H7 (cell line): ENCODE results near the gene DIP2C. TPM values are rescaled to one million over a fixed set of nuclear protein-coding genes. Genes with fewer than 3 reads are reported as not detected.
"Not testable (repeated sequence)": the region's sequence is repeated elsewhere in the genome, so short reads cannot be mapped to it uniquely, and the experiment has no call there.

Source experiments
- DNase-seq: peaks from one replicate; pipeline ENCODE4 v3.0.0; 2012
- H3K27me3 ChIP-seq: 2 replicates; pipeline ENCODE4 v1.6.0; 2011; ENCODE audit warnings: mild to moderate bottlenecking, low read length; ENCODE audit not compliant: control insufficient read depth, insufficient read depth
- H3K36me3 ChIP-seq: replicated peaks from 2 replicates; pipeline ENCODE4 v1.5.1; 2011; ENCODE audit warnings: low read length; ENCODE audit not compliant: control insufficient read depth, insufficient read depth
- H3K4me3 ChIP-seq: 2 replicates; pipeline ENCODE4 v1.5.1; 2011; ENCODE audit warnings: low read depth, mild to moderate bottlenecking, control low read depth, low read length, moderate library complexity; ENCODE audit not compliant: insufficient read depth
- total RNA-seq: library from RNA; depleted of rRNA; stranded (reverse); fragments of >200 nt; shearing (Covaris generic); gene quantifications from 2 replicates; pipeline ENCODE4 v1.2.3, GENCODE V29; 2014

Gene DIP2C
- total RNA-seq, 1 experiment from 2014 or later, result 4.8 TPM

- H3K27me3 ChIP-seq, DNase-seq, H3K36me3 ChIP-seq, H3K4me3 ChIP-seq: not testable (repeated sequence)
Measured at GRCh38 chr10:265074-265440, 424.4 kb downstream of the DIP2C start.

- DNase-seq, H3K36me3 ChIP-seq, H3K27me3 ChIP-seq, H3K4me3 ChIP-seq: not testable (repeated sequence)
Measured at GRCh38 chr10:264160-265073, 425.1 kb downstream of the DIP2C start.

- H3K4me3 ChIP-seq, result no peak overlapping the region
- no peak for DNase-seq
- no peaks in the 10 kb centered on the region for H3K36me3 ChIP-seq
- H3K27me3 ChIP-seq, result no peaks in the 10 kb centered on the region
Measured at GRCh38 chr10:260819-261429, 428.5 kb downstream of the DIP2C start.

GRCh38 chr10:251982-252582 lies 437.4 kb downstream of the DIP2C start:
- Histone ChIP-seq H3K36me3 (peaks cover 9% of the 10 kb centered on the region), H3K4me3 (no peak overlapping the region), H3K27me3 (no peaks in the 10 kb centered on the region)
- no peak for DNase-seq

- Histone ChIP-seq H3K36me3 (peaks cover 10% of the 10 kb centered on the region), H3K27me3 (no peaks in the 10 kb centered on the region), H3K4me3 (no peak overlapping the region)
- no peak for DNase-seq
Measured at GRCh38 chr10:248307-248706, 441.2 kb downstream of the DIP2C start.

- H3K36me3 ChIP-seq, result peaks cover 10% of the 10 kb centered on the region
- no peak for DNase-seq
- H3K4me3 ChIP-seq, result no peak overlapping the region
- no peaks in the 10 kb centered on the region for H3K27me3 ChIP-seq
Measured at GRCh38 chr10:247480-247879, 442.0 kb downstream of the DIP2C start.

GRCh38 chr10:246431-246830 lies 443.0 kb downstream of the DIP2C start:
- H3K27me3 ChIP-seq, result no peaks in the 10 kb centered on the region
- H3K4me3 ChIP-seq, result no peak overlapping the region
- no peak for DNase-seq
- H3K36me3 ChIP-seq, result peaks cover 10% of the 10 kb centered on the region

- no peak overlapping the region for H3K4me3 ChIP-seq
- H3K36me3 ChIP-seq, result peaks cover 8% of the 10 kb centered on the region
- H3K27me3 ChIP-seq, result no peaks in the 10 kb centered on the region
- DNase-seq, result no peak
Measured at GRCh38 chr10:244227-244626, 445.2 kb downstream of the DIP2C start.

- peaks cover under 1% of the 10 kb centered on the region; the same call in 1 of the 2 replicates for H3K36me3 ChIP-seq
- no peak overlapping the region for H3K4me3 ChIP-seq
- DNase-seq, result no peak
- no peaks in the 10 kb centered on the region for H3K27me3 ChIP-seq
Measured at GRCh38 chr10:241966-242643, 447.4 kb downstream of the DIP2C start.

- no peak for DNase-seq
- Histone ChIP-seq H3K36me3 (no peaks in the 10 kb centered on the region), H3K27me3 (no peaks in the 10 kb centered on the region), H3K4me3 (no peak overlapping the region)
Measured at GRCh38 chr10:241451-241850, 448.0 kb downstream of the DIP2C start.

- no peak for DNase-seq
- H3K36me3 ChIP-seq, result no peaks in the 10 kb centered on the region
- H3K4me3 ChIP-seq, result no peak overlapping the region
Measured at GRCh38 chr10:239109-239508, 450.4 kb downstream of the DIP2C start.

GRCh38 chr10:235915-236314 lies 453.6 kb downstream of the DIP2C start:
- no peaks in the 10 kb centered on the region for H3K36me3 ChIP-seq
- H3K4me3 ChIP-seq, result no peak overlapping the region
- H3K27me3 ChIP-seq, result no peaks in the 10 kb centered on the region
- no peak for DNase-seq

More at GRCh38 chr10:239109-239508, 450.4 kb downstream of the DIP2C start:
- no peaks in the 10 kb centered on the region for H3K27me3 ChIP-seq

- Histone ChIP-seq H3K4me3 (no peak overlapping the region), H3K27me3 (no peaks in the 10 kb centered on the region), H3K36me3 (no peaks in the 10 kb centered on the region)
- DNase-seq, result no peak
Measured at GRCh38 chr10:234708-235406, 454.6 kb downstream of the DIP2C start.

- H3K27me3 ChIP-seq, result no peaks in the 10 kb centered on the region
Measured at GRCh38 chr10:232878-233277, 456.6 kb downstream of the DIP2C start.

More at GRCh38 chr10:232878-233277, 456.6 kb downstream of the DIP2C start:
- no peaks in the 10 kb centered on the region for H3K36me3 ChIP-seq
- no peak overlapping the region for H3K4me3 ChIP-seq
- DNase-seq, result no peak
